Ovary (tissue), 9 donors: Measurements from ENCODE around the gene DDR1. TPM values are rescaled to one million over a fixed set of nuclear protein-coding genes. Genes with fewer than 3 reads are reported as not detected.
"Not testable (repeated sequence)": the region's sequence is repeated elsewhere in the genome, so short reads cannot be mapped to it uniquely, and the experiment has no call there.

ENCODE experiments used
- DNase-seq, 5 donors: peaks; one replicate each; pipeline ENCODE4 v3.0.0-alpha.2; 2019 to 2020
- H3K27ac ChIP-seq, 2 donors: fragments of 200-600 bp; one replicate each; pipeline versions ENCODE4 v1.5.1 to v1.8.0; 2019 to 2022
- H3K27me3 ChIP-seq: fragments of 200-600 bp; one replicate; pipeline ENCODE4 v1.8.0; 2022
- H3K36me3 ChIP-seq: fragments of 200-600 bp; sonication (generic); one replicate; pipeline ENCODE4 v1.5.1; 2019
- H3K4me1 ChIP-seq: one replicate; pipeline ENCODE4 v1.8.1; 2013; ENCODE audit warnings: mild to moderate bottlenecking, moderate library complexity; ENCODE audit not compliant: insufficient read depth
- H3K4me3 ChIP-seq: fragments of 200-600 bp; sonication (generic); one replicate; pipeline ENCODE4 v1.5.1; 2017
- H3K9me3 ChIP-seq, 2 donors: fragments of 200-600 bp in 1 of 2; sonication (generic) in 1 of 2; one replicate each; pipeline versions ENCODE4 v1.5.1 to v1.8.1; 2013 to 2019; ENCODE audit warnings: mild to moderate bottlenecking in 1 of 2, moderate library complexity in 1 of 2
- CTCF ChIP-seq, 3 donors: fragments of 450-650 bp in 2 of 3; fragments of 200-600 bp in 1 of 3; IDR thresholded peaks; one replicate each; pipeline versions ENCODE4 v1.5.1 to v1.8.0; 2016 to 2022; ENCODE audit warnings: antibody characterized with exemption in 3 of 3, mild to moderate bottlenecking in 1 of 3
- EP300 ChIP-seq: sonication (generic); formaldehyde crosslinking; IDR thresholded peaks from one replicate; pipeline ENCODE4 v1.6.1; 2017; ENCODE audit warnings: antibody characterized with exemption
- POLR2A ChIP-seq: fragments of 450-650 bp; IDR thresholded peaks from one replicate; pipeline ENCODE4 v1.6.1; 2017; ENCODE audit warnings: antibody characterized with exemption, mild to moderate bottlenecking, moderate library complexity
- WGBS, 3 donors: extraction: QIAGEN DNeasy Blood & Tissue Kit in 1 of 3; methylation state at CpG; one replicate each; pipeline versions ENCODE4 v1.1.5 to v1.1.7; 2013 to 2017; 5-methylcytosine and 5-hydroxymethylcytosine counted together
- intact Hi-C, 4 donors: fragments of 100-400 bp; cut with DNase I; formaldehyde crosslinking; loops; one replicate each; pipeline versions ENCODE4 v1.11.0 to v1.15.1; 2022 to 2023
- polyA plus RNA-seq, 2 donors: library from polyadenylated mRNA; stranded (reverse); fragments of 200-250 nt in 1 of 2; fragments of 350-450 nt in 1 of 2; fragmentation: Illumina TruSeq in 1 of 2; extraction: RNeasy Lipid Tissue Mini Kit (QIAGEN cat#74804) in 1 of 2; gene quantifications; one replicate each; pipeline ENCODE4 v1.2.3, GENCODE V29; 2013 to 2014
- total RNA-seq, 7 donors: library from RNA; depleted of rRNA in 2 of 7; stranded (reverse); fragments of >200 nt in 2 of 7; fragmentation: NEBNext Ultra II Directional in 3 of 7; extraction: Animal tissue kit (Norgen Biotek cat#: 25700) in 3 of 7; gene quantifications; one replicate each; pipeline versions ENCODE4 v1.1.0 to v1.2.4, GENCODE V29; 2016 to 2023
- donor health status: DM: no; HTN: no; CAD: no; lungs with moderate emphysema.
- donor health status: DM: no; HTN: no; CAD: no.
- donor health status: Bipolar disorder and iron deficiency.
- donor health status: DM: yes; HTN: yes; CAD: no.
- donor health status: DM: no; HTN: no; CAD: no.
- donor health status: DM: yes; HTN: yes; CAD: no.

Gene DDR1
- total and polyA plus RNA-seq, 9 donors, result 20.1 to 116 (median 64.5) TPM

GRCh38 chr6:30862156-30862875 is 22.0 kb upstream of the DDR1 start:
- Histone ChIP-seq H3K4me3 (no peak overlapping the region), H3K27me3 (no peaks in the 10 kb centered on the region), H3K9me3 (no peaks in the 10 kb centered on the region), H3K27ac (peak overlapping the region in 1 of 2 donors; percentile 62), H3K36me3 (no peaks in the 10 kb centered on the region), H3K4me1 (peaks cover 10% of the 10 kb centered on the region)
- DNase-seq, result no peak
- intact Hi-C loops, result no loop called here
- 25 to 37% (median 36%) methylated on average over 10 of the region's 10 CpGs for WGBS, 3 donors
- no peak for TF ChIP-seq CTCF (IDR thresholded peaks at IDR 0.05)
- TF ChIP-seq EP300, result no peak
- no peak for TF ChIP-seq POLR2A

GRCh38 chr6:30864325-30864724 is 20.0 kb upstream of the DDR1 start:
- H3K4me3 ChIP-seq, result no peak overlapping the region
- no peaks in the 10 kb centered on the region for H3K9me3 ChIP-seq
- TF ChIP-seq POLR2A, result no peak
- no peak for TF ChIP-seq EP300
- TF ChIP-seq CTCF (IDR thresholded peaks at IDR 0.05), result no peak
- H3K4me1 ChIP-seq, result peaks cover 10% of the 10 kb centered on the region
- DNase-seq, result no peak
- intact Hi-C loops, result no loop called here
- 84 to 98% (median 91%) methylated on average over 4 of the region's 4 CpGs for WGBS, 3 donors
- no peaks in the 10 kb centered on the region for H3K27me3 ChIP-seq
- H3K36me3 ChIP-seq, result no peaks in the 10 kb centered on the region
- H3K27ac ChIP-seq, result no peak overlapping the region

- H3K9me3 ChIP-seq, DNase-seq, H3K36me3 ChIP-seq, intact Hi-C loops, H3K4me1 ChIP-seq, H3K27ac ChIP-seq, H3K4me3 ChIP-seq, H3K27me3 ChIP-seq: not testable (repeated sequence)
- 74 to 81% (median 77%) methylated on average over 12 of the region's 12 CpGs for WGBS, 3 donors
These were observed 15.0 kb upstream of the DDR1 start for GRCh38 chr6:30869241-30869749.

- TF ChIP-seq CTCF (IDR thresholded peaks at IDR 0.05), result no peak
- no peak for TF ChIP-seq EP300
- TF ChIP-seq POLR2A, result no peak
- Histone ChIP-seq H3K27me3 (no peaks in the 10 kb centered on the region), H3K4me1 (no peaks in the 10 kb centered on the region), H3K36me3 (no peaks in the 10 kb centered on the region), H3K4me3 (no peak overlapping the region), H3K27ac (no peak overlapping the region), H3K9me3 (no peaks in the 10 kb centered on the region)
- intact Hi-C loops, result loop anchor here in 1 of 4 donors (10.0 kb wide), 1 partner anchor 136 kb away; no protein-coding TSS in a partner anchor
- no peak for DNase-seq
These were observed 13.8 kb upstream of the DDR1 start for GRCh38 chr6:30870546-30870945.

- no peaks in the 10 kb centered on the region for H3K9me3 ChIP-seq
- intact Hi-C loops, result loop anchor here in 1 of 4 donors (10.0 kb wide), 1 partner anchor 137 kb away; no protein-coding TSS in a partner anchor
- no peak for TF ChIP-seq CTCF (IDR thresholded peaks at IDR 0.05)
- TF ChIP-seq EP300, result no peak
- TF ChIP-seq POLR2A, result no peak
These were observed 12.6 kb upstream of the DDR1 start for GRCh38 chr6:30871592-30872183.

More at GRCh38 chr6:30871592-30872183, 12.6 kb upstream of the DDR1 start:
- DNase-seq, result no peak
- H3K27ac ChIP-seq, result no peak overlapping the region
- no peaks in the 10 kb centered on the region for H3K27me3 ChIP-seq
- H3K4me1 ChIP-seq, result peaks cover 2% of the 10 kb centered on the region
- no peaks in the 10 kb centered on the region for H3K36me3 ChIP-seq
- WGBS, 3 donors, result 80 to 83% (median 82%) methylated on average over 4 of the region's 4 CpGs
- H3K4me3 ChIP-seq, result no peak overlapping the region
